HUES64 (cell line): ENCODE results near the gene ACTR2.
"Not testable (repeated sequence)": the region's sequence is repeated elsewhere in the genome, so short reads cannot be mapped to it uniquely, and the experiment has no call there.

Experiments used
- H3K27ac ChIP-seq: 2 replicates; pipeline ENCODE4 v1.7.0; 2013; ENCODE audit warnings: low read depth, low read length, inconsistent platforms
- H3K27me3 ChIP-seq: 2 replicates; pipeline ENCODE4 v1.6.1; 2013; ENCODE audit warnings: mild to moderate bottlenecking, low read length; ENCODE audit not compliant: insufficient read depth
- H3K36me3 ChIP-seq: 2 replicates; pipeline ENCODE4 v1.6.1; 2013; ENCODE audit warnings: mild to moderate bottlenecking, low read length; ENCODE audit not compliant: insufficient read depth
- H3K4me1 ChIP-seq: 2 replicates; pipeline ENCODE4 v1.6.1; 2013; ENCODE audit warnings: mild to moderate bottlenecking, low read length, moderate library complexity; ENCODE audit not compliant: insufficient read depth
- H3K4me3 ChIP-seq: 2 replicates; pipeline ENCODE4 v1.5.1; 2013; ENCODE audit warnings: mild to moderate bottlenecking, low read length, moderate library complexity
- H3K9ac ChIP-seq: 2 replicates; pipeline ENCODE4 v1.6.1; 2013; ENCODE audit warnings: mild to moderate bottlenecking, low read depth, low read length
- H3K9me3 ChIP-seq: 2 replicates; pipeline ENCODE4 v1.6.1; 2013; ENCODE audit warnings: low read depth, low read length; ENCODE audit not compliant: insufficient read depth
- WGBS: fragments of 150-250, 120-280 bp; methylation state at CpG from one replicate; pipeline ENCODE4 v1.1.7; 2013; ENCODE audit warnings: missing lambda C conversion rate; 5-methylcytosine and 5-hydroxymethylcytosine counted together

ACTR2 gene

DNA sequence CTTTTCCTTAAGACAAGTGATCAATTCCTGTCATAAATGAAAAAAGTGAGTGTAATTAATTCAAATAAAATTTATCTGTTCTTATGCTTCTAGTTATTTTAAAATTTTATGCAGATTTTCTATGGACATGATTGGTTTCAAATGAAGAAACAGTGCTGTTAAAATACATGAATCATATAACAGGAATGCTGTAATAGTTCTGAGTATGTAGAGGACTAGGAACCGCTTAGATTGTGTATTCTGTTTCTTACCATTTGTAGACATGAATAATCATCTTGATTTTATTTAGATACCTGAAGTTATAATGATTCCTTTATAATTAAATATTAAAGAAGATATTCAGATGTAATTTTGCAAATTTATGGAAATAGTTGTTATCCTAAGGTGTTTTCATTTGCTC lies 3.5 kb downstream of the ACTR2 start:
- WGBS: no CpG with 5 or more reads among the region's 1 CpG

GRCh38 chr2:65231892-65232477 lies 4.4 kb downstream of the ACTR2 start:
- no peak overlapping the region for H3K9ac ChIP-seq
- peaks cover 4% of the 10 kb centered on the region for H3K4me1 ChIP-seq
- no peak overlapping the region for H3K4me3 ChIP-seq
- H3K27me3 ChIP-seq: no peaks in the 10 kb centered on the region
- H3K36me3 ChIP-seq: peaks cover 10% of the 10 kb centered on the region; the same call in 1 of the 2 replicates
- no peaks in the 10 kb centered on the region for H3K9me3 ChIP-seq
- no peak overlapping the region for H3K27ac ChIP-seq
- 94% methylated on average over 8 of the region's 8 CpGs for WGBS

More for the DNA sequence above, 3.5 kb downstream of the ACTR2 start:
- Histone ChIP-seq H3K36me3 (peaks cover 10% of the 10 kb centered on the region; the same call in 1 of the 2 replicates), H3K27me3 (no peaks in the 10 kb centered on the region), H3K27ac (no peak overlapping the region), H3K9me3 (no peaks in the 10 kb centered on the region), H3K4me1 (peaks cover 10% of the 10 kb centered on the region), H3K4me3 (no peak overlapping the region), H3K9ac (no peak overlapping the region)

DNA sequence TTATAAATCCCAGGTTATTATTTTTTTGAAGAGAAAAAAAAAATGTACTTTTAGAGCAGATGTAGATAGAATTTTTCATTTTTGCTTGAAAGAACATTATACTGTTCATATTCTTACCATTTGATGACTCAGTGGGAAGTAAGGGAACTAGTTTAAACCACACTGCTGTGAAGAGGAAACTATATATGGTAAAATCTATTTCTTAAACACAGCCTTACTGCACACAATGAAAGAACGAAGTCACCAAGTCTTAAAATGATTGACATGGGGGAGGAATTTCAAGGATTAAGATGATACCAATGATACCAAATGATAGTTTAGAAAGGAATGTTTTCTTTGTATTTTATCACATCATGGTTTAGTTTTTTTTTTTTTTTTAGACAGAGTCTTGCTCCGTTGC lies 5.0 kb downstream of the ACTR2 start:
- H3K27ac ChIP-seq: no peak overlapping the region
- peaks cover 10% of the 10 kb centered on the region; the same call in 1 of the 2 replicates for H3K36me3 ChIP-seq
- 95% methylated on average over 2 of the region's 2 CpGs for whole genome bisulfite sequencing
- no peaks in the 10 kb centered on the region for H3K9me3 ChIP-seq
- no peak overlapping the region for H3K9ac ChIP-seq
- no peaks in the 10 kb centered on the region for H3K27me3 ChIP-seq
- H3K4me1 ChIP-seq: peaks cover 4% of the 10 kb centered on the region
- no peak overlapping the region for H3K4me3 ChIP-seq

DNA sequence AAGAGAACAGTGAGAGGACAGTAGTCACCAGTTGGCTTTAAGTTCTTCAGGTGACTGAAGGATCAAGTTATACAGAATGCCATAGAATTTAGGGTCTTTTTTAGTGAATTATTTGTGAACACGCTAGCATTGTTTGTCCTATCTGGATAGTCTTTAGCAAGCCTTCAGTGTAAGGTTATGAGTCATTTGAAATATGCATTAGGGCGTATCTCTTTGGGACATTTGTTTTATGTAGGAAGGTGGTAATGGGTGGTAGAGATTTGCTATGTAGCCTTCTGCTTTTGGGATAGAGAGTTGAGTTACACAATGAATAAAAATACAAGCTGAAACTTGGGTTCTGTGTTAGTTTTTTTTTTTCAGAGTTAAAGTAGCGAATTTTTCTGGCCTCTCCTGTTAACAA lies 13.0 kb downstream of the ACTR2 start:
- H3K4me3 ChIP-seq: no peak overlapping the region
- peaks cover 36% of the 10 kb centered on the region for H3K36me3 ChIP-seq
- no peak overlapping the region for H3K9ac ChIP-seq
- H3K27me3 ChIP-seq: no peaks in the 10 kb centered on the region
- H3K9me3 ChIP-seq: no peaks in the 10 kb centered on the region
- no peaks in the 10 kb centered on the region for H3K4me1 ChIP-seq
- 86% methylated on average over 3 of the region's 3 CpGs for WGBS
- H3K27ac ChIP-seq: no peak overlapping the region

GRCh38 chr2:65244452-65244851 lies 16.8 kb downstream of the ACTR2 start:
- H3K4me1 ChIP-seq, H3K27ac ChIP-seq, H3K4me3 ChIP-seq, H3K9ac ChIP-seq, H3K9me3 ChIP-seq, H3K27me3 ChIP-seq: not testable (repeated sequence)
- WGBS: 90% methylated on average over 2 of the region's 2 CpGs
- peaks cover 55% of the 10 kb centered on the region for H3K36me3 ChIP-seq

GRCh38 chr2:65252640-65253039 lies 25.0 kb downstream of the ACTR2 start:
- Histone ChIP-seq H3K9me3 (no peaks in the 10 kb centered on the region), H3K9ac (no peak overlapping the region), H3K36me3 (peaks cover 61% of the 10 kb centered on the region), H3K4me3 (no peak overlapping the region), H3K27ac (no peak overlapping the region), H3K27me3 (no peaks in the 10 kb centered on the region), H3K4me1 (no peaks in the 10 kb centered on the region)

DNA sequence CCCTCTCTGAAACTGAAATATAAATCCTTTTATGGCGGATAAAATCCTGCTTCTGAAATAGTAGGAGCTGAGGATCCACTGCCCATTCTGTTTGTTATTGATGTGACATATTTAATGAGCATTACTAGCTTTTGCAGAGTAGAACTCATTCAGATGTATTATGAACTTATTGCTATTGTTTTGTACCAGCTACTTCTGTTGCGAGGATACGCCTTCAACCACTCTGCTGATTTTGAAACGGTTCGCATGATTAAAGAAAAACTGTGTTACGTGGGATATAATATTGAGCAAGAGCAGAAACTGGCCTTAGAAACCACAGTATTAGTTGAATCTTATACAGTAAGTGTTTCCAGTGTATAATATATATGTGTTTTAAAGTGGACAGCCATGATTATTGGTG lies 27.7 kb downstream of the ACTR2 start:
- Histone ChIP-seq H3K4me1 (no peaks in the 10 kb centered on the region), H3K4me3 (no peak overlapping the region), H3K9ac (no peak overlapping the region), H3K36me3 (peaks cover 58% of the 10 kb centered on the region), H3K27me3 (no peaks in the 10 kb centered on the region), H3K9me3 (no peaks in the 10 kb centered on the region), H3K27ac (no peak overlapping the region)
- 95% methylated on average over 6 of the region's 6 CpGs for WGBS

DNA sequence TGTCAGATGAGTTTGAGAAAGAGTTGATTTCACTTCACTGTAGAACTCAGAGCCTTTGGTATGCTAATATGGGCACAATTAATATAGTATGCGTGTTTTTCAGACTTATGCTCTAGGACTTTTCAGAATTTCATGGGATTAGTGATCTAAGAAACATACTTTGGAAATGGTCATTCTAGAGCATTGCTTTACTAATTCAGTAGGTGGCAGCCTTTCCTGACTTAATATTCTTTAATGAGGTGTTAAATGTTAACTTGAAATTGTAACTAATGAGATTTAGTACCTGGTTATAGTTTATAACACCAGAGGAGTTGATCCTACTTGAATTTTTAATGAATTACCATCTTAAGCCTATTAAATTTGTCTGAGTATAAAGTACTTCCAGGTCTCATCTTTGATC lies 28.4 kb downstream of the ACTR2 start:
- H3K4me3 ChIP-seq: no peak overlapping the region
- no peak overlapping the region for H3K9ac ChIP-seq
- H3K36me3 ChIP-seq: peaks cover 54% of the 10 kb centered on the region
- no peaks in the 10 kb centered on the region for H3K4me1 ChIP-seq
- no peak overlapping the region for H3K27ac ChIP-seq
- no peaks in the 10 kb centered on the region for H3K9me3 ChIP-seq
- 88% methylated on average over 1 of the region's 1 CpG for WGBS
- no peaks in the 10 kb centered on the region for H3K27me3 ChIP-seq

DNA sequence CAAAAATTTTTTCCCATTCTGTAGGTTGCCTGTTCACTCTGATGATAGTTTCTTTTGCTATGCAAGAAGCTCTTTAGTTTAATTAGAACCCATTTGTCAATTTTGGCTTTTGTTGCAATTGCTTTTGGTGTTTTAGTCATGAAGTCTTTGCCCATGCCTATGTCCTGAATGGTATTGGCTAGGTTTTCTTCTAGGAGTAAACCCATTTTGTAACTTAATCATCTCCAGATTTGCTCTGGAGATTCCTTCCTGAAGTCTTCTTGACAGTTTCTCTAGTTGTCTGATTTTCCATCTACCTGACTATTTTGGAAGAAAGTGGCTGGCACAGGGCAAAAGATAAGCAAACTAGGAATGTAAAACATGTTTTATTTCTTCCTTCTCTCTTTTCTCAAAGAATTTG lies 30.2 kb downstream of the ACTR2 start:
- H3K4me1 ChIP-seq, H3K4me3 ChIP-seq, H3K27me3 ChIP-seq, H3K9ac ChIP-seq, H3K27ac ChIP-seq, H3K9me3 ChIP-seq: not testable (repeated sequence)
- H3K36me3 ChIP-seq: peaks cover 50% of the 10 kb centered on the region

- H3K9ac ChIP-seq: no peak overlapping the region
- H3K27ac ChIP-seq: no peak overlapping the region
- peaks cover 38% of the 10 kb centered on the region for H3K36me3 ChIP-seq
- no peaks in the 10 kb centered on the region for H3K27me3 ChIP-seq
- no peaks in the 10 kb centered on the region for H3K4me1 ChIP-seq
- H3K4me3 ChIP-seq: no peak overlapping the region
- WGBS: 100% methylated on average over 3 of the region's 3 CpGs
- H3K9me3 ChIP-seq: no peaks in the 10 kb centered on the region
Measured at GRCh38 chr2:65261676-65262075, 34.0 kb downstream of the ACTR2 start.

- Histone ChIP-seq H3K9ac (no peak overlapping the region), H3K4me1 (peaks cover 3% of the 10 kb centered on the region), H3K9me3 (no peaks in the 10 kb centered on the region), H3K27ac (no peak overlapping the region), H3K27me3 (no peaks in the 10 kb centered on the region), H3K36me3 (peaks cover 50% of the 10 kb centered on the region), H3K4me3 (no peak overlapping the region)
- WGBS: 100% methylated on average over 1 of the region's 1 CpG
Measured at GRCh38 chr2:65263262-65263661, 35.6 kb downstream of the ACTR2 start.

- WGBS: 81% methylated on average over 7 of the region's 7 CpGs
- no peaks in the 10 kb centered on the region for H3K27me3 ChIP-seq
- H3K9me3 ChIP-seq: no peaks in the 10 kb centered on the region
- no peak overlapping the region for H3K9ac ChIP-seq
- H3K27ac ChIP-seq: no peak overlapping the region
- peaks cover 55% of the 10 kb centered on the region for H3K36me3 ChIP-seq
- peaks cover 10% of the 10 kb centered on the region for H3K4me1 ChIP-seq
- H3K4me3 ChIP-seq: no peak overlapping the region
Measured at GRCh38 chr2:65263986-65264385, 36.4 kb downstream of the ACTR2 start.
